OCI-M1 (cell line): Measurements from ENCODE around the gene SMIM15.

Source experiments
- DNase-seq: peaks from one replicate; lab custom pipeline; 2025; lab: John Stamatoyannopoulos, UW

SMIM15 gene

DNA sequence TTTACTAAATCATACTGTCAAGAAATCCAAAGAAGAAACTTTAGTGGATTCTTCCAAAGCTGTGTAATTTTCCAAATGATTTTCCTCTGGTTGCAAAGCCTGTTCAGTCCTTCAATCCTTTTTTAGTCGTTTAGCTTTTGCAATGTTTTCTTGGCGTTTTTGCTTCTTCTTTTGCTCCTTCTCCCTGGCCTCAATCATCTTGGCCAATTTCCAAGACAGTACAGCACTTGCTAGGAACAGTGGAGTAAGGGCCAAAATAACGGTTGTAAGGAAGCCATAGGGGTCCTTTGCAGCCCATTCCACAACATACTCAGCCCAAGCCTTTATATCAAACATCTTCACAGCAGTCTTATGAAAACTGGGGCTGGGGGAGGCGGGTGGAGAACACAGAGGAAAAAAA is 2.4 kb downstream of the SMIM15 start:
- peak; percentile 78 for DNase-seq

DNA sequence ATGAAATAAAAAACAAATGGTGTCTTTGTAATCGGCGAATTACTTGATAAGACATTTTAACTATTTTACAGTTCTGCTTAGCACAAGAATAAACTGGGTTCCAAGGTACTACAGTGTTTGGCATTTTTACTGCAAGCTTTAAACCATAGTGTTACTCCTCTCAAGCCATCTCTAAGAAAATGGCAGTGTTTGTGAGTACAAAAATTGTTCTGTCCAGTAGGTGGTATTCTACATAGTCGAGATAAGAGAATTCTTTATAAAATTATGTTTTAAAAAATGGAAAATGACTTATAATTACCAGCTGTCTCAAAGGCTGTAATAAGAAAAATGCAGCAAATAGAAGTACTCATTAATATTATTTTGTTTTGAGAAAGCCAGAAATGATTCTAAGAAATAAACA is 3.2 kb downstream of the SMIM15 start:
- peak; percentile 45 for DNase-seq

DNA sequence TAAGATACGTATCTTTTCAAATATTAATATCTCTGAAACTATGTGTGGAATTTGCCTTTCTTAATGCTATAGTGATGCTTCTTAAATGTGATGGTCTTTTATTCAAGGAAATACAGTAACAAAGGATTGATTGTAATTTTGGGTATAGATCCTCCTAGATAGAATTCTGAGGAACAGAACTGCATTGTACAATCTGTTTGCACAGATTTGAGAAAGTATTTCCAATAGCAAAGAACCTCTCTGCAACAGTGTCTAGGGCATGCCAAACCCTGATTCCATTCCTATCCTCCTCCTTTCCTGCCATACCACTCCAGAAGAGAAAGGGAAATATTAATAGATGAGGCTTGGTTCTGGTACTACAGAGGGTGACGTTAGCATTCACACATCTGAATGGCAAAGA is 10.4 kb downstream of the SMIM15 start:
- DNase-seq, result no peak

DNA sequence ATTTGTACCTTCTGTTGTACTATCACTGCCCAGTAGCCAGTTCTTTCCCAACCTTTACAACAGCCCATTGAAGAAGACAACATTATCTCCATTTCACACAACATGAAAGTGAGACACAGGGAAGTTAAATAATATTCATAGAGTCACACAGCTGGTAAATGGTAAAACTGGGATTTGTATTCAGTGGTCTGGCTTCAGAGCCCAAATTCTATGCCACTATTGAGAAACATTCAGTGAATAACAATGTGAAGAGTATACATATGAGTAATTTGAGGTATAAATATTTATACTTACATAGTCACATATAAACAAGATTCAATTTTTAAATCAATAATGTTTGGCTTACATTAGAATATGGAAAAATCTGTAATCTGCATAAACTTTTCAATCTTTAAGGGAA is 13.8 kb downstream of the SMIM15 start:
- no peak for DNase-seq

DNA sequence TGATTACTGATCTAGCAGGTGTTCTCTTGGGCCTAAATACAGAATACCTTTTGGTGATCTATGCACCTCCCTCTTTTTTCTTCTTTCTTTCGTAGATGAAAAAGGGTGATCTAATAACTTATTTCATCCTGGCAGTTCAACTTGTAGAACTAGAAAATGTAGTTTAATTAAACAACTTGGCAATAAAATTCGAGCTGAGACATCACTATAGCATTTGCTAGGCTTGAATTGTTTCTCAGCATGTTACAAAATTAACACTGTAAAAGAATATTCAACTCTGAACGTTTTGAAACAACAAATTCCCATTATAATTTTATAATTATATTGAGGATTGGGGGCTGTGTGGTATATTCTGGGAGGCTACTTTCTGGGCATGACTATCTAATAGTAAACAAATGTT is 19.5 kb downstream of the SMIM15 start:
- no peak for DNase-seq

DNA sequence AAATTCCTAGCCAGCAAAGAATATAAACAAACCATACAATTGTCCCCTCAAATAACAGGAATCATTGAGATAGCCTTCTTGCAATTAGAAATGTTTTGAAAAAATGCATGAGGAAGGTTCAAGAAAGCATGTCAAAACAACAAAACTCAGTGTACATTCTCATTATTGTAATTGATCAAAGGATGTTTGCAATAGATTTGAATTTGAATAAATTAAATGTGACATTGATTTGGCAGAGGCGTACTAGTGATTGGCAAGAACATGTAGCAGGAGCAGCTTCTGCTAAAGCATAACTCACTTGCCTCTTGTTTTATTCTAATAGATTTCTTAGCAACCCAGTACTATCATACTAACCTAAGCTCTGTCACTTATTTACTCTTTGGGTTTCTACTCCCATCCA is 19.9 kb downstream of the SMIM15 start:
- no peak for DNase-seq

DNA sequence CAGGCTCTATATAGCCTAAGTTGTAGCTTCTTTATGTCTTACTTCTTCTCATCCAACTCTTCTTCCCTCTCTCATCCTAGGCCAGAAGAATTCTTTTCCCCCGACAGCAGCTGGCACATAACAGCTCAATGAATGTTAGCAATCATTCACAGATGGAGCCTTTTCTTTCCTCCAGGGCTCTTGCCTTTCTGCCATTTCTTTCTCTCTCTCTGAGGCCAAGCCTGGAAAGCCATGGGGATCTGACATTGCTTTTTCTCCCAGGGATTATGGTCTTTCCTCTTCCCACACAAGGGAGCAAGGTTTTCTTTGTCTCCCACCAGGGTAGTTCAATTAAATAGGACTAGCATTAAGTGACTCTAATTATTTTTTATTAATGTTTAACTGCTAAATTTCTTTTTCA is 20.5 kb downstream of the SMIM15 start:
- no peak for DNase-seq

DNA sequence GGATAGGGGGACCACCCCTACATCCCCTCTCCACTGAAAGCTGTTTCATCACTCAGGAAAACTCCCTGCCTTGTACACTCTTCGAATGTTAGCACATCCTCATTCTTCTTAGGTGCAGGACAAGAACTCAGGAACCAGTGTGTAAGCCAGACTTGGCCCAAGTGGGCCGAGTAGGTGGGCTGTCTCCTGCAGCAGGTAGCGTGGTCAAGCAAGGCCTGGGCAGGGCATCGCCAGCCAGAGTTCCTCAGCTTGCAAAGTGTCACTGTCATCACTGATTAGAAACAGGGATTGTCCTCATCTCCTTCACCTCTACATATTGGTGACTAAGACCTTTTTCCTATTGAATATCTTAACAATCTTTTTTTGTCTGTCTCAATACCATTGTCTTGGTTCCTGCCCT is 22.3 kb downstream of the SMIM15 start:
- DNase-seq, result no peak

DNA sequence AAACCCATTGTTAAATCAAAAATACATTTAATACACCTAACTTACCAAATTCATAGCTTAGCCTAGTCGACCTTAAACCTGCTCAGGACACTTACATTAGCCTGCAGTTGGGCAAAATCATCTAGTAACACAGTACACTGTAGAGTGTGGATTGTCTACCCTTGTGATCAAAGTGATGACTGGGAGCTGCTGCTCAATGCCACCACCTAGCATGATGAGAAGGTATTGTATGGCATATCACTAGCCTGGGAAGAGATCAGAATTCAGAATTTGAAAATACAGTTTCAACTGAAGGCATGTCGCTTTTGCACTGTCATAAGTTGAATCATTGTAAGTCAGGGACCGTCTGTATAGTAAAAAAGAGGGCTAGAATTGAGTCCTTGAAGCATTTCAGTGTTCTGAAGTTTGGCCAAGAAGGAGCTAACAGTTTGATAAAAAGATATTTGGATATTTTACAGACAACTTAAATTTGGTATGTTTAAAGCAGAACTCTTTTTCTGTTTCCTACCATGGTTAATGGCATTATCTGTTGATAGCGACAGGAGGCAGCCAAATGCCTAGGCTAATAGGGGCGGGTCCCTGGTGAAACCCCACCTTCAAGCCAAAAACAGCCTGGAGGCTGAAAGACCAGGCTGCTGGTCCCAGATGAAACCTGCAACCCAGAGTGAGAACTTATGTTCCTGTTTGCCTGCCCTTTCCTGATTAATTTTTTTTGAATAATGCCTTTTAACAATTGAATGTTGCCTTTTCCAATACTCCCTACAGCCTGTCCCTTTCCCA is 23.0 kb downstream of the SMIM15 start:
- DNase-seq, result peak; percentile 80

DNA sequence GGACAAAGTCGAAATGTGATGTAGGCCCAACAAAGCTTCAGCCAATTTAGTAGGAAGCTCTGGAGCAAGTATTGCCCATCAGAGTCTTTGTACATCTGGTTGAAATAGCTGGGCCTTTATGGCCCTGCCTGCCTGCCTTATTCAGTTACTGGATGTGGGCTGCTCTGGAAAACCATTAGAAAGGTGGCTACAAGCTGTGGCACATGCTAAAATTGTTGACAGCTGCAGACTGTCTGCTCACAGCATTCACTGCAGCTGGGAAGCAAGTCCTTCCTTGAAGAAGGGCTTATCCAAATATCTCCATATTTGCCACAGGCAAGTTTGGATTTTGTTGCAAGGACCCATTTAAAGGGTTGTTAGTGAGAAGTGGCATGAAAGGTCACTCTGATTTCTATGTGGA is 24.4 kb downstream of the SMIM15 start:
- no peak for DNase-seq

DNA sequence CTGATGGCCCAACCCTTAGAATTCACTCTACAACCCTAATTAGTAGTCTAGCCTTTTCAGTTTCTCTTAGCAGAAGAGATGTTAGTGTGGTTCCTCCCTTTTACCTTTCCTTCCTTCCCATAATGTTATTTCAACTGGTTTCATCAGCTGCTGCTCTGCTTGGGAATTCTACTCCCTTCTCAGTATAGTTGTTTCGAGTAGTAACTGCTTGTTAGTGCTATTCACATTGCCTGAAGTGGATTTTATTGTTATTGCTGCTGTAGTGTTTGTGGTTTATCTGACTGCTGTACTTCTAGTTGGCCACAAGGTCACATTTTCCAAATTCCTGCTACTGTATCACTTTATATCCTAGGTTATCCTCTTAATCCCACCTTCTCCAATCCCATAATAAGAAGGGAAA is 29.7 kb downstream of the SMIM15 start:
- peak; percentile 44 for DNase-seq

DNA sequence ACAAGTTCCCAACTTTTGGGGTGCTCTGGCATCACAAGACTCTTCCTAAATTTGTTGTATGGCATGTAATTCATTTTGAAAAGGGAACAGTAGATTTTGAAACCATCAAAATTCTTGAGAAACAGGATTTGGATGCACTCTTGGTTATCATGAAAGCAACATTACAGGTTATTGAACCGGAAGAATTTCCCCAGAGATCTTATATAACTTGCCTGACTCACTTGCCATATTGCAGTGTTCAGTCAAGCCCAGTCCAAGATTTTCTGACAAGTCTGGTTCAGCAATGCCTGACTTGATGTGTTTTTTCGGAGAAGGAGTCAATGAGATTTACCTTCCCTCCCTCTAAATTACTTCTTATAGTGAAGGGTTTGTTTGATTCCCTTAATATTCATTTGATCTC is 32.0 kb downstream of the SMIM15 start:
- no peak for DNase-seq

DNA sequence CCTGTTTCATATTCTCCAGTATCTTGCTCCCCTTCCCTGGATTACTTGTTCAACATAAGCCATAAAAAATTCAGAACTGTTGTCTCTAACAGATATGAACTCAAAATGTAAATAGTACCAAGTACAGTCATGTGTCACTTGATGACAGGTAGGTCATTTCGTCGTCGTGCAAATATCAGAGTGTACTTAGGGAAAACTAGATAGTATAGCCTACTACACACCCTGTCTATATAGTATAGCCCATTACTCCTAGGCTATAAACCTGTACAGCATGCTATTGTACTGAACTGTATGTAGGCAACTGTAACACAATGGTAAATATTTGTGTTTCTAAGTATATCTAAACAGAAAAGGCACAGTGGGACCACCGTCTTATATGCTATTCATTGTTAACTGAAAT is 39.1 kb downstream of the SMIM15 start:
- no peak for DNase-seq

DNA sequence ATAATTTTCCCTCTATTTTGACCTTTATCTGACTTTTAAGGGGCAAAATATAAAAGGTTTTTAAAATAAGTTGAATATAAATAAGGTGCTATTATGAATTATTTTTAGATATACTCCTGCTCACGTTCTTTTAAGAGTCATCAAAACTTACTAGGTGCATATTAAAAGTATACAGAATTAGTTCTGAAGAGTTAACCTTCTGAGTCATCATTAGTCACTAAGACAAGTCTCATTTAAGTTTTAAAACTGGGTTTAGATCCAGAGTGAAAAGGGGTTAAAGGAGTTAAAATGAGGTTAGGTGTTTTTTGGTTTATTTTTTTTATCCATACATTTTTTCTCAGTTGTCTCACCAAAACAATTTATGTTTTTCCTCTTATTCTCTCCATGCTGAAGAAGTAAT is 41.7 kb downstream of the SMIM15 start:
- DNase-seq, result no peak

DNA sequence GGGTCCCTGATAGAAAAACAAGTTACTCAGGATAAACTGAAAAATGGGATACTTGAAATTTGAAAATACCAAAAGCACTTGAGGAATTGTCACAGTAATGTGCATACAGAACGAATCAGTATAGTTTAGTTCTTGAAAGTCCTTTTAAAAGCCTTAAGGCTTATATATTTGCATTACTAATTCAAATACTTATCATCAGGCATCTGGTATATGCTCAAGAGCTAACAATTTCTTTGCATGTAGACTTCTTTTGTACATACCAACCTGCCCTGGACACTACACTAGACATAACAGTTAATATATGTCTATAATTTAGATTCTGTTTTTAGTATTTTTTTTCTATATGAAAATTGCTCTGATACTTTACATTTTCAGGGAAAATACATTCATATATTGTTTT is 43.2 kb downstream of the SMIM15 start:
- no peak for DNase-seq

DNA sequence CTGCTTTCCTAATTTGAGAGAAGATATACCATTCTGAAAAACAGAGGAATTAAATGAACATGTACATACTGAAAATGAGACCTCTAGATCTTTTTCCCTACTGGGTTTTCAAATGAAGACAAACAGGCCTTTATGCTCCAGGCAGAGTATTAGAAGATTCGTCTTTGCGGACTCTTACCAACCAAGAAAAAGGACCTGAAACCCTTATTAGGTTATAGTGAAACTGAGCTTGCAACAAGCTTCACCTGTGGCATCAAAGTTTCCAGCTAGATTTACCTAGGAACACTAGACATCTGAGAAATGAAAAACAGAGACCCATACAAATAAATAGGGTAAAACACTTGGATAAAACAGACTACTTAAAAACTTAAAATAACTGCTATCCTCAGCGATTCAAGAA is 46.3 kb downstream of the SMIM15 start:
- DNase-seq, result no peak

DNA sequence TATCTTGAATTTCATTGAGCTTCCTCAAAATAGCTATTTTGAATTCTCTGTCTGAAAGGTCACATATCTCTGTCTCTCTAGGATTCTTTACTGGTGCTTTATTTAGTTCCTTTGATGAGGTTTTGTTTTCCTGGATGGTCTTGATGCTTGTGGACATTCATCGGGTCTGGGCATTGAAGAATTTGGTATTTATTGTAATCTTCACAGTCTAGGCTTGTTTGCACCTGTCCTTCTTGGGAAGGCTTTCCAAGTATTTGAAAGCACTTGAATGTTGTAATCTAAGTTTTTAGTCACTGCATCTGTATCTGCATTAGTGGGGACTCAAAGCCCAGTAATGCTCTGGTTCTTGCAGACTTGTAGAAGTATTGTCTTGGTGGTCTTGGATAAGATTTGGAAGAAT is 47.8 kb downstream of the SMIM15 start:
- peak; percentile 17 for DNase-seq
